ENCODE measurements around the gene DOK6. TPM values are rescaled to one million over a fixed set of nuclear protein-coding genes. Genes with fewer than 3 reads are reported as not detected.
"Not testable (repeated sequence)": the region's sequence is repeated elsewhere in the genome, so short reads cannot be mapped to it uniquely, and the experiment has no call there.

The DOK6 gene
- total and polyA plus RNA-seq, 9 of the 15 experiments (the other 6 are each of a cell fraction or from before 2014, with no cell fraction given): not detected

- Histone ChIP-seq H3K4me2 (ENCODE audit: insufficient read depth, low read length) (no peak overlapping the region), H3K36me3 (ENCODE audit: control insufficient read depth, insufficient read depth, low read length) (no peaks in the 10 kb centered on the region), H4K20me1 (replicated peaks; ENCODE audit: control insufficient read depth, insufficient read depth, low read length) (no peaks in the 10 kb centered on the region), H3K4me1 (replicated peaks in 1 of 2; ENCODE audit: control insufficient read depth in 2 of 2, insufficient read depth in 2 of 2, low read length in 2 of 2) (no peaks in the 10 kb centered on the region), H3K79me2 (ENCODE audit: control insufficient read depth, insufficient read depth, low read length) (no peaks in the 10 kb centered on the region), H2AFZ (ENCODE audit: low read depth, low read length) (no peak overlapping the region), H3K9me1 (ENCODE audit: control insufficient read depth, insufficient read depth, low read length) (no peaks in the 10 kb centered on the region), H3K27me3 (ENCODE audit: control insufficient read depth in 2 of 2, insufficient read depth in 2 of 2, low read length in 2 of 2) (no peaks in the 10 kb centered on the region), H3K9me3 (replicated peaks; ENCODE audit: control insufficient read depth, insufficient read depth, low read depth, low read length) (no peaks in the 10 kb centered on the region), H3K4me3 (no peak overlapping the region), H3K9ac (ENCODE audit: insufficient read depth in 1 of 2, low read depth in 2 of 2, low read length in 2 of 2) (no peak overlapping the region), H3K27ac (ENCODE audit: extremely low read depth, low read depth, low read length) (no peak overlapping the region)
- intact Hi-C loops (cut with micrococcal nuclease) (no loop called here), in situ Hi-C loops (cut with MboI) (no loop called here)
- BruUV-seq (replicated peaks): no TSS peak
- ChIA-PET CTCF (ENCODE audit: low intra/inter-chr PET ratio) (no interaction called here), POLR2A (interaction anchor here (0.8 to 1.0 kb wide), 3 partner anchors 28 to 214 kb away, joined by 3 read pairs; no protein-coding TSS in a partner anchor)
- no peak for FAIRE-seq
- no peak for DNase-seq (ENCODE audit: extremely low read depth in 1 of 4, low spot score in 3 of 4)
- no peak for TF ChIP-seq MAZ (CRISPR knock-in tag; conservative IDR thresholded peaks at IDR 0.05 in 1 of 2, IDR thresholded peaks at IDR 0.05 in 1 of 2)
- no peak for TF ChIP-seq RFX5 (IDR thresholded peaks at IDR 0.05; ENCODE audit: low read depth, low read length)
- TF ChIP-seq CEBPG (CRISPR knock-in tag; IDR thresholded peaks at IDR 0.05): no peak
- no peak for TF ChIP-seq CEBPG (tag; conservative IDR thresholded peaks at IDR 0.05 in 1 of 2, IDR thresholded peaks at IDR 0.05 in 1 of 2)
- TF ChIP-seq BHLHE40 (IDR thresholded peaks at IDR 0.05; ENCODE audit: low read length): no peak
- TF ChIP-seq VEZF1 (CRISPR knock-in tag; IDR thresholded peaks at IDR 0.05): no peak
- TF ChIP-seq HINFP (tag; conservative IDR thresholded peaks at IDR 0.05; ENCODE audit: low read depth): no peak
- TF ChIP-seq HDGF (IDR thresholded peaks at IDR 0.05): no peak
- 2% methylated on average over 6 of the region's 6 CpGs for WGBS (ENCODE audit: insufficient coverage, low coverage, missing lambda C conversion rate)
- ATAC-seq: no peak
These were observed 258.5 kb downstream of the DOK6 start for GRCh38 chr18:69659142-69659651.

- ATAC-seq; CTCF ChIA-PET (ENCODE audit: low intra/inter-chr PET ratio); FAIRE-seq; H3K36me3 ChIP-seq (ENCODE audit: control insufficient read depth, insufficient read depth, low read length); H3K4me2 ChIP-seq (ENCODE audit: insufficient read depth, low read length); H3K79me2 ChIP-seq (ENCODE audit: control insufficient read depth, insufficient read depth, low read length); intact Hi-C loops (cut with micrococcal nuclease); H3K9me1 ChIP-seq (ENCODE audit: control insufficient read depth, insufficient read depth, low read length); H3K27ac ChIP-seq (ENCODE audit: extremely low read depth, low read depth, low read length); DNase-seq (ENCODE audit: extremely low read depth in 1 of 4, low spot score in 3 of 4); H3K4me3 ChIP-seq; H2AFZ ChIP-seq (ENCODE audit: low read depth, low read length); H4K20me1 ChIP-seq (replicated peaks; ENCODE audit: control insufficient read depth, insufficient read depth, low read length); H3K27me3 ChIP-seq (ENCODE audit: control insufficient read depth in 2 of 2, insufficient read depth in 2 of 2, low read length in 2 of 2); H3K9me3 ChIP-seq (replicated peaks; ENCODE audit: control insufficient read depth, insufficient read depth, low read depth, low read length); in situ Hi-C loops (cut with MboI); H3K4me1 ChIP-seq (replicated peaks in 1 of 2; ENCODE audit: control insufficient read depth in 2 of 2, insufficient read depth in 2 of 2, low read length in 2 of 2); BruUV-seq (replicated peaks); H3K9ac ChIP-seq (ENCODE audit: insufficient read depth in 1 of 2, low read depth in 2 of 2, low read length in 2 of 2): not testable (repeated sequence)
- 0% methylated on average over 4 of the region's 5 CpGs for WGBS (ENCODE audit: insufficient coverage, low coverage, missing lambda C conversion rate)
- POLR2A ChIA-PET: interaction anchor here (0.8 kb wide), 1 partner anchor 10 kb away, joined by 3 read pairs; no protein-coding TSS in a partner anchor
These were observed 261.4 kb downstream of the DOK6 start for GRCh38 chr18:69662090-69662489.
